Spleen (tissue), 11 donors: Measurements from ENCODE around the gene CD79A. TPM values are rescaled to one million over a fixed set of nuclear protein-coding genes. Genes with fewer than 3 reads are reported as not detected.

Experiments
- DNase-seq: peaks from one replicate; pipeline ENCODE4 v3.0.0-alpha.2; 2020
- H3K27ac ChIP-seq, 8 donors: fragments of 200-600 bp; sonication (generic) in 7 of 8; 1 replicate in 4 of 8; 2 replicates in 4 of 8; pipeline versions ENCODE4 v1.5.0 to v1.8.0; 2016 to 2021; ENCODE audit warnings: inconsistent platforms in 4 of 8, mild to moderate bottlenecking in 4 of 8, moderate library complexity in 1 of 8
- H3K27me3 ChIP-seq, 7 donors: fragments of 200-600 bp; sonication (generic) in 6 of 7; replicated peaks in 1 of 7; 1 replicate in 4 of 7; 2 replicates in 3 of 7; pipeline versions ENCODE4 v1.5.0 to v1.8.0; 2016 to 2021; ENCODE audit warnings: inconsistent platforms in 3 of 7, mild to moderate bottlenecking in 1 of 7
- H3K36me3 ChIP-seq, 6 donors: fragments of 200-600 bp; sonication (generic) in 5 of 6; 1 replicate in 4 of 6; 2 replicates in 2 of 6; pipeline versions ENCODE4 v1.5.0 to v1.8.0; 2016 to 2021; ENCODE audit warnings: inconsistent platforms in 2 of 6
- H3K4me1 ChIP-seq, 6 donors: fragments of 200-600 bp; sonication (generic) in 5 of 6; 1 replicate in 3 of 6; 2 replicates in 3 of 6; pipeline versions ENCODE4 v1.5.0 to v1.8.0; 2016 to 2021; ENCODE audit warnings: inconsistent platforms in 3 of 6
- H3K4me3 ChIP-seq, 8 donors: fragments of 200-600 bp; sonication (generic) in 7 of 8; 1 replicate in 4 of 8; 2 replicates in 4 of 8; pipeline versions ENCODE4 v1.5.0 to v1.8.0; 2016 to 2021; ENCODE audit warnings: inconsistent platforms in 4 of 8, mild to moderate bottlenecking in 4 of 8, moderate library complexity in 2 of 8
- H3K9me3 ChIP-seq, 8 donors: fragments of 200-600 bp; sonication (generic) in 7 of 8; 1 replicate in 4 of 8; 2 replicates in 4 of 8; pipeline versions ENCODE4 v1.5.0 to v1.8.0; 2016 to 2021; ENCODE audit warnings: inconsistent platforms in 4 of 8
- POLR2A ChIP-seq, 3 donors: fragments of 450-650 bp; IDR thresholded peaks; one replicate each; pipeline ENCODE4 v1.5.1; 2017; ENCODE audit warnings: antibody characterized with exemption in 3 of 3, mild to moderate bottlenecking in 1 of 3
- POLR2AphosphoS5 ChIP-seq, 3 donors: sonication (generic); formaldehyde crosslinking; IDR thresholded peaks; one replicate each; pipeline ENCODE4 v1.5.1; 2017; ENCODE audit warnings: antibody characterized with exemption in 3 of 3
- WGBS, 5 donors: extraction: QIAGEN DNeasy Blood & Tissue Kit in 3 of 5; methylation state at CpG; one replicate each; pipeline versions ENCODE4 v1.1.5 to v1.1.7; 2013 to 2018; 5-methylcytosine and 5-hydroxymethylcytosine counted together
- intact Hi-C: fragments of 100-400 bp; cut with DNase I; formaldehyde crosslinking; loops from one replicate; pipeline ENCODE4 v1.15.0; 2023; ENCODE audit warnings: low total_unique reads
- microRNA-seq, 3 donors: library from miRNA; unstranded; fragments of <30 nt; microRNA quantifications; one replicate each; pipeline versions ENCODE4 to v1.1.0, GENCODE V29; 2019 to 2020
- polyA plus RNA-seq, 3 donors: library from polyadenylated mRNA; stranded (reverse); fragments of 200-250 nt; gene quantifications; one replicate each; pipeline ENCODE4 v1.2.1, GENCODE V29; 2013
- small RNA-seq, 4 donors: library from RNA; depleted of rRNA; stranded (forward); fragments of <200 nt; gene quantifications; one replicate each; pipeline ENCODE3, GENCODE V24; 2016
- total RNA-seq, 7 donors: library from RNA; depleted of rRNA in 3 of 7; stranded (reverse); fragments of >200 nt in 3 of 7; fragmentation: NEBNext Ultra II Directional in 4 of 7; extraction: Animal tissue kit (Norgen Biotek cat#: 25700) in 4 of 7; gene quantifications; one replicate each; pipeline versions ENCODE4 v1.1.0 to v1.2.1, GENCODE V29; 2016 to 2021
- TF ChIP-seq, protein P1 (sequence below), 11 experiments: fragments of 200-600 bp in 7 of 11; fragments of 450-650 bp in 4 of 11; sonication (generic) in 4 of 11; IDR thresholded peaks in 8 of 11; conservative IDR thresholded peaks in 3 of 11; 1 replicate in 7 of 11; 2 replicates in 4 of 11; pipeline versions ENCODE4 v1.4.0 to v1.8.0; 2016 to 2021; ENCODE audit warnings: antibody characterized with exemption in 11 of 11, inconsistent platforms in 4 of 11, mild to moderate bottlenecking in 1 of 11
- donor health status: healthy with polysubstance abuse.
- donor health status: DM: no; HTN: no; CAD: no; lungs with moderate emphysema.
- donor health status: DM: no; HTN: no; CAD: no.
- donor health status: Bipolar disorder and iron deficiency.
- donor health status: healthy.
- donor health status: DM: no; HTN: no; CAD: no.
- donor health status: DM: yes; HTN: yes; CAD: no.

The CD79A gene
- total and polyA plus RNA-seq, 10 donors = 222 to 1,033 (median 311) TPM

DNA sequence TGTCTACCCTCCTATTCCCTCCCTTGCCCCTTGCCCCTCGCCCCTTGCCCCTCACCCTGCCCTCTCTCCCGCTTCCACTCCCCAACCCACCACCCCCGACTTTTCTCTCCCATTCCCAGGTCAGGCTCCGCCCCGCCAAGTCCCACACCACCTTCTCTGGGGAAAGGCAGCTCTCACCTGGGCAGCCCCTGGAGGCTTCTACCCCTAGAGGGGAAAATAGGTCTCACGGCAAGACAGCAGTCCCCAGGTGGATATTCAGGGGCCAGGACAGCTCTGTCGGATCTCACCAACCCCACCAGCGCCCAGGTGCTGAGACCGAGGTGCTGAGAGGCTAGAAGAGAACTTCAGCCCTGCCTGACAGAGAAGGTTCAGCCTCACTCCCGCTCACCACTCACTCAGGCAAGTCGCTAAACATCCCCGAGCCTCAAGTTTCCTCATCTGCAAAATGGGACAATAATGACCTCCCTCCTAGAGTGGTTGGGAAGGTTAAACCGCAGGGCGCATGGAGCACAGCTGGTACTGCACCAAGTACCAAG lies 52.5 kb downstream of the CD79A start:
- H3K9me3 ChIP-seq = no peaks in the 10 kb centered on the region
- 27 to 39% (median 31%) methylated on average over 11 to 14 of the region's 14 CpGs for WGBS, 5 donors
- peak; percentile 76 for DNase-seq
- H3K27ac ChIP-seq = peak overlapping the region in 2 of 8 donors; percentile 80 to 84
- TF ChIP-seq, protein P1, sequence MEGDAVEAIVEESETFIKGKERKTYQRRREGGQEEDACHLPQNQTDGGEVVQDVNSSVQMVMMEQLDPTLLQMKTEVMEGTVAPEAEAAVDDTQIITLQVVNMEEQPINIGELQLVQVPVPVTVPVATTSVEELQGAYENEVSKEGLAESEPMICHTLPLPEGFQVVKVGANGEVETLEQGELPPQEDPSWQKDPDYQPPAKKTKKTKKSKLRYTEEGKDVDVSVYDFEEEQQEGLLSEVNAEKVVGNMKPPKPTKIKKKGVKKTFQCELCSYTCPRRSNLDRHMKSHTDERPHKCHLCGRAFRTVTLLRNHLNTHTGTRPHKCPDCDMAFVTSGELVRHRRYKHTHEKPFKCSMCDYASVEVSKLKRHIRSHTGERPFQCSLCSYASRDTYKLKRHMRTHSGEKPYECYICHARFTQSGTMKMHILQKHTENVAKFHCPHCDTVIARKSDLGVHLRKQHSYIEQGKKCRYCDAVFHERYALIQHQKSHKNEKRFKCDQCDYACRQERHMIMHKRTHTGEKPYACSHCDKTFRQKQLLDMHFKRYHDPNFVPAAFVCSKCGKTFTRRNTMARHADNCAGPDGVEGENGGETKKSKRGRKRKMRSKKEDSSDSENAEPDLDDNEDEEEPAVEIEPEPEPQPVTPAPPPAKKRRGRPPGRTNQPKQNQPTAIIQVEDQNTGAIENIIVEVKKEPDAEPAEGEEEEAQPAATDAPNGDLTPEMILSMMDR (IDR thresholded peaks at IDR 0.05 in 8 of 11, conservative IDR thresholded peaks at IDR 0.05 in 3 of 11) = no peak
- TF ChIP-seq POLR2A (IDR thresholded peaks at IDR 0.05) (no peak), POLR2AphosphoS5 (IDR thresholded peaks at IDR 0.05) (no peak)
- H3K4me1 ChIP-seq = peaks cover 10 to 73% (median 31%) of the 10 kb centered on the region in 6 donors
- intact Hi-C loops = no loop called here
- peaks cover 0 to 97% (median 55%) of the 10 kb centered on the region in 7 donors for H3K27me3 ChIP-seq
- no peaks in the 10 kb centered on the region for H3K36me3 ChIP-seq
- peak overlapping the region in 1 of 8 donors; percentile 82 for H3K4me3 ChIP-seq

- Histone ChIP-seq H3K4me3 (no peak overlapping the region), H3K36me3 (no peaks in the 10 kb centered on the region), H3K4me1 (peaks cover 10 to 80% (median 38%) of the 10 kb centered on the region in 6 donors), H3K9me3 (no peaks in the 10 kb centered on the region), H3K27ac (no peak overlapping the region), H3K27me3 (peaks cover 0 to 97% (median 52%) of the 10 kb centered on the region in 7 donors)
- TF ChIP-seq POLR2A (IDR thresholded peaks at IDR 0.05) = no peak
- TF ChIP-seq POLR2AphosphoS5 (IDR thresholded peaks at IDR 0.05) = no peak
- TF ChIP-seq, protein P1 (IDR thresholded peaks at IDR 0.05 in 8 of 11, conservative IDR thresholded peaks at IDR 0.05 in 3 of 11) = no peak
- DNase-seq = no peak
- 13 to 19% (median 17%) methylated on average over 7 of the region's 7 CpGs for WGBS, 5 donors
- intact Hi-C loops = no loop called here
Measured at GRCh38 chr19:41930322-41930722, 53.2 kb downstream of the CD79A start.

Small RNA genes lying within 50 kb of the gene (microRNA-seq; reads per million reads assigned to microRNA genes)
- gene MIR6797 = 0 to 0.57 (median 0) reads per million in 3 donors

Small RNA genes lying within 50 kb of the gene (small RNA-seq; reads per million reads assigned to genes)
- gene MIR6797 = 0 to 0.23 (median 0.03) reads per million in 4 donors

Other genes with a start within 250 kb of the CD79A start
- gene CEACAM7, start 189.0 kb upstream of the CD79A start, total RNA-seq = not detected
- under 1 TPM in 1 of 3 donors, not detected in 2; 0.13 TPM for gene CEACAM7, start 189.0 kb upstream of the CD79A start, polyA plus RNA-seq
- under 1 TPM in 1 of 7 donors, not detected in 6; 0.60 TPM for gene CEACAM5, start 168.7 kb upstream of the CD79A start, total RNA-seq
- under 1 TPM in 1 of 3 donors, not detected in 2; 0.61 TPM for gene CEACAM5, start 168.7 kb upstream of the CD79A start, polyA plus RNA-seq
- 10 to 100 TPM in 1 of 7 donors, 1 to 10 TPM in 5, under 1 TPM in 1; 0.88 to 14.8 (median 2.4) TPM for gene CEACAM6, start 121.7 kb upstream of the CD79A start, total RNA-seq
- under 1 TPM; 0.27 to 0.48 (median 0.45) TPM for gene CEACAM6, start 121.7 kb upstream of the CD79A start, polyA plus RNA-seq
- 10 to 100 TPM in 5 of 7 donors, 1 to 10 TPM in 2; 3.8 to 31.9 (median 13.5) TPM for gene CEACAM3, start 80.7 kb upstream of the CD79A start, total RNA-seq
- gene CEACAM3, start 80.7 kb upstream of the CD79A start, polyA plus RNA-seq = 1 to 10 TPM in 2 of 3 donors, under 1 TPM in 1; 0.55 to 4.0 (median 1.6) TPM
- gene LYPD4, start 32.6 kb upstream of the CD79A start, total RNA-seq = not detected
- gene LYPD4, start 32.6 kb upstream of the CD79A start, polyA plus RNA-seq = under 1 TPM in 1 of 3 donors, not detected in 2; 0.04 TPM
- not detected for gene DMRTC2, start 32.2 kb upstream of the CD79A start, total RNA-seq
- not detected for gene DMRTC2, start 32.2 kb upstream of the CD79A start, polyA plus RNA-seq
- gene RPS19, start 17.0 kb upstream of the CD79A start, total RNA-seq = 1,000 to 10,000 TPM in 4 of 7 donors, 100 to 1,000 TPM in 3; 744 to 2,126 (median 1,870) TPM
- gene RPS19, start 17.0 kb upstream of the CD79A start, polyA plus RNA-seq = 1,000 to 10,000 TPM; 5,153 to 8,491 (median 7,946) TPM
- gene ARHGEF1, start 5.9 kb downstream of the CD79A start, total RNA-seq = 100 to 1,000 TPM; 238 to 473 (median 382) TPM
- gene ARHGEF1, start 5.9 kb downstream of the CD79A start, polyA plus RNA-seq = 100 to 1,000 TPM; 314 to 543 (median 478) TPM
- 1 to 10 TPM in 5 of 7 donors, under 1 TPM in 2; 0.46 to 3.0 (median 1.6) TPM for gene ERFL, start 51.2 kb downstream of the CD79A start, total RNA-seq
- gene ERFL, start 51.2 kb downstream of the CD79A start, polyA plus RNA-seq = 1 to 10 TPM; 2.2 to 2.4 (median 2.2) TPM
- 100 to 1,000 TPM in 5 of 7 donors, 10 to 100 TPM in 2; 85.6 to 154 (median 123) TPM for gene RABAC1, start 82.0 kb downstream of the CD79A start, total RNA-seq
- gene RABAC1, start 82.0 kb downstream of the CD79A start, polyA plus RNA-seq = 100 to 1,000 TPM; 110 to 165 (median 145) TPM
- gene ATP1A3, start 117.0 kb downstream of the CD79A start, total RNA-seq = 1 to 10 TPM in 5 of 7 donors, under 1 TPM in 2; 0.72 to 2.2 (median 1.9) TPM
- under 1 TPM; 0.39 to 0.83 (median 0.53) TPM for gene ATP1A3, start 117.0 kb downstream of the CD79A start, polyA plus RNA-seq
- gene GRIK5, start 192.9 kb downstream of the CD79A start, total RNA-seq = 1 to 10 TPM in 6 of 7 donors, under 1 TPM in 1; 0.98 to 4.7 (median 2.2) TPM
- 1 to 10 TPM in 2 of 3 donors, under 1 TPM in 1; 0.94 to 1.4 (median 1.4) TPM for gene GRIK5, start 192.9 kb downstream of the CD79A start, polyA plus RNA-seq
- 10 to 100 TPM; 12.0 to 21.0 (median 17.4) TPM for gene ZNF574, start 198.9 kb downstream of the CD79A start, total RNA-seq
- gene ZNF574, start 198.9 kb downstream of the CD79A start, polyA plus RNA-seq = 10 to 100 TPM in 1 of 3 donors, 1 to 10 TPM in 2; 4.7 to 10.5 (median 4.9) TPM